22Rv1 (cell line): ENCODE measurements around the gene KIF26B.

Experiments
- CTCF ChIP-seq: fragments of 450-650 bp; IDR thresholded peaks from 2 replicates; pipeline ENCODE4 v1.5.1; 2017; ENCODE audit warnings: mild to moderate bottlenecking
- ZFX ChIP-seq: fragments of 450-650 bp; IDR thresholded peaks from 2 replicates; pipeline ENCODE4 v1.6.1; 2017; ENCODE audit warnings: antibody characterized with exemption, borderline replicate concordance

DNA sequence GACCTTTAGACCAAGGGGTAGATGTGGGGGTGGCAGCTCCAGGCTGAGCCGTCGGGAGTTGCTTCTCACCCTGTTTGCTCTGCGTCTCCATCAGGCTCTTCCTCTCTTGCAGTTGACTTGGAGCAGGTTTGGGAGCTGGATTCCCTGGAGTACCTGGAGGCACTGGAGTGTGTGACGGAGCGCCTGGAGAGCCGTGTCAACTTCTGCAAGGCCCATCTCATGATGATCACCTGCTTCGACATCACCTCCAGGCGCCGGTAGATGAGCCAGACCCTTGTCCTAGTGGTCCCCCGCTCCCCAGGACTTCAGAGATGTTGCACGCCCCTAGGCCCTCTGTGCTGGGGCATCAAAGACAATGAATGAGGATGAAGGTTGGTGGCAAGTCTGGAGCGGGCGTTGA is 547.6 kb downstream of the KIF26B start:
- no peak for TF ChIP-seq CTCF
- TF ChIP-seq ZFX = no peak
